Nephron progenitor cell (in vitro differentiated cells): ENCODE data around the gene SPRED1.

Experiments
- DNase-seq: peaks from one replicate; pipeline ENCODE4 v3.0.0; 2021
- H3K27ac Mint-ChIP-seq: 2 replicates; pipeline ENCODE4 v1.8.0; 2021; ENCODE audit warnings: mild to moderate bottlenecking, moderate library complexity, mixed read lengths
- H3K27me3 Mint-ChIP-seq: 2 replicates; pipeline ENCODE4 v1.8.0; 2021; ENCODE audit warnings: mild to moderate bottlenecking, low read depth, mixed read lengths; ENCODE audit not compliant: poor library complexity
- H3K36me3 Mint-ChIP-seq: 2 replicates; pipeline ENCODE4 v1.8.0; 2021; ENCODE audit warnings: low read depth, mixed read lengths
- H3K4me1 Mint-ChIP-seq: 2 replicates; pipeline ENCODE4 v1.8.0; 2021; ENCODE audit warnings: mixed read lengths
- H3K4me3 Mint-ChIP-seq: 2 replicates; pipeline ENCODE4 v1.8.0; 2021; ENCODE audit warnings: mild to moderate bottlenecking, moderate library complexity, mixed read lengths
- H3K9me3 Mint-ChIP-seq: 2 replicates; pipeline ENCODE4 v1.8.0; 2021; ENCODE audit warnings: mild to moderate bottlenecking, moderate library complexity, mixed read lengths
- CTCF ChIP-seq: fragments of 200-600 bp; sonication (generic); IDR thresholded peaks from 2 replicates; pipeline ENCODE4 v1.5.0; 2021; ENCODE audit warnings: antibody characterized with exemption

SPRED1 gene

GRCh38 chr15:38252481-38253350 is at the start of gene SPRED1:
Gene SPRED1, plus strand, starts transcription at chr15:38252836. Its CDS starts 350 bp downstream, at chr15:38253186.
- H3K27ac Mint-ChIP-seq: peak within 1 kb of the TSS; percentile 99
- peaks cover 3% of the 10 kb centered on the region for H3K27me3 Mint-ChIP-seq
- peak within 1 kb of the TSS; percentile 98 for H3K4me3 Mint-ChIP-seq
- TF ChIP-seq CTCF: no peak
- H3K4me1 Mint-ChIP-seq: peaks cover 53% of the 10 kb centered on the region
- peak; percentile 73 for DNase-seq
- H3K36me3 Mint-ChIP-seq: no peaks in the 10 kb centered on the region
- H3K9me3 Mint-ChIP-seq: no peaks in the 10 kb centered on the region

GRCh38 chr15:38205526-38206272 is 46.9 kb upstream of the SPRED1 start:
- Mint-ChIP-seq H3K27me3 (no peaks in the 10 kb centered on the region), H3K36me3 (peaks cover 4% of the 10 kb centered on the region), H3K9me3 (peaks cover 5% of the 10 kb centered on the region), H3K4me3 (no peak overlapping the region), H3K27ac (no peak overlapping the region), H3K4me1 (peaks cover 24% of the 10 kb centered on the region)
- no peak for TF ChIP-seq CTCF
- DNase-seq: no peak

GRCh38 chr15:38207621-38208020 is 45.0 kb upstream of the SPRED1 start:
- H3K4me3 Mint-ChIP-seq: no peak overlapping the region
- H3K9me3 Mint-ChIP-seq: peaks cover 5% of the 10 kb centered on the region
- H3K36me3 Mint-ChIP-seq: peaks cover 4% of the 10 kb centered on the region
- peaks cover 24% of the 10 kb centered on the region for H3K4me1 Mint-ChIP-seq
- H3K27me3 Mint-ChIP-seq: no peaks in the 10 kb centered on the region
- TF ChIP-seq CTCF: no peak
- no peak for DNase-seq
- no peak overlapping the region for H3K27ac Mint-ChIP-seq

GRCh38 chr15:38208206-38208605 is 44.4 kb upstream of the SPRED1 start:
- H3K36me3 Mint-ChIP-seq: peaks cover 4% of the 10 kb centered on the region
- H3K9me3 Mint-ChIP-seq: peaks cover 5% of the 10 kb centered on the region
- DNase-seq: no peak
- H3K27ac Mint-ChIP-seq: no peak overlapping the region
- peaks cover 24% of the 10 kb centered on the region for H3K4me1 Mint-ChIP-seq
- H3K4me3 Mint-ChIP-seq: no peak overlapping the region
- no peaks in the 10 kb centered on the region for H3K27me3 Mint-ChIP-seq
- TF ChIP-seq CTCF: no peak

- H3K4me1 Mint-ChIP-seq: peaks cover 24% of the 10 kb centered on the region
- peaks cover 2% of the 10 kb centered on the region for H3K36me3 Mint-ChIP-seq
- no peak for TF ChIP-seq CTCF
- no peak overlapping the region for H3K27ac Mint-ChIP-seq
- DNase-seq: no peak
- H3K4me3 Mint-ChIP-seq: no peak overlapping the region
- H3K27me3 Mint-ChIP-seq: no peaks in the 10 kb centered on the region
- H3K9me3 Mint-ChIP-seq: peaks cover 2% of the 10 kb centered on the region
These were observed 43.9 kb upstream of the SPRED1 start for GRCh38 chr15:38208779-38209178.
